ENCODE results near the gene XXYLT1.

XXYLT1 gene

GRCh38 chr3:195153130-195153529, 117.8 kb downstream of the XXYLT1 start:
- Histone ChIP-seq H3K9me2 (replicated peaks; ENCODE audit: control insufficient read depth, low read length) (no peaks in the 10 kb centered on the region), H3K36me3 (ENCODE audit: control insufficient read depth, low read length) (peaks cover 17% of the 10 kb centered on the region), H3K4me2 (ENCODE audit: low read length) (peak overlapping the region; percentile 80; the same call in 1 of the 2 replicates), H3K9me3 (ENCODE audit: control insufficient read depth, insufficient read depth, low read length) (no peaks in the 10 kb centered on the region), H3F3A (ENCODE audit: control insufficient read depth, insufficient read depth) (peaks cover 53% of the 10 kb centered on the region), H4K20me1 (ENCODE audit: control insufficient read depth, insufficient read depth, low read depth, low read length) (no peaks in the 10 kb centered on the region), H3K4me1 (ENCODE audit: control insufficient read depth, low read length) (peaks cover 96% of the 10 kb centered on the region), H3K79me2 (ENCODE audit: control insufficient read depth, low read length) (peaks cover 29% of the 10 kb centered on the region), H3K27me3 (ENCODE audit: control insufficient read depth, low read length) (no peaks in the 10 kb centered on the region), H3K27ac (ENCODE audit: low read depth, low read length) (peak overlapping the region; percentile 98), H3K4me3 (ENCODE audit: low read length) (no peak overlapping the region)
- TF ChIP-seq EZH2phosphoT487 (IDR thresholded peaks at IDR 0.05; ENCODE audit: borderline replicate concordance, low read length) = no peak
- no peak for TF ChIP-seq CTCF (IDR thresholded peaks at IDR 0.05; ENCODE audit: low read depth, low read length, poor library complexity, severe bottlenecking)

GRCh38 chr3:195151866-195152541, 119.0 kb downstream of the XXYLT1 start:
- no peaks in the 10 kb centered on the region for H3K9me3 ChIP-seq (ENCODE audit: control insufficient read depth, insufficient read depth, low read length)
- H3K4me3 ChIP-seq (ENCODE audit: low read length) = no peak overlapping the region
- 0 out of 2 replicates have a peak overlapping the region, but pooled peaks have one; percentile 98 for H3K27ac ChIP-seq (ENCODE audit: low read depth, low read length)
- H4K20me1 ChIP-seq (ENCODE audit: control insufficient read depth, insufficient read depth, low read depth, low read length) = no peaks in the 10 kb centered on the region
- peaks cover 44% of the 10 kb centered on the region for H3F3A ChIP-seq (ENCODE audit: control insufficient read depth, insufficient read depth)
- H3K4me1 ChIP-seq (ENCODE audit: control insufficient read depth, low read length) = peaks cover 96% of the 10 kb centered on the region
- H3K79me2 ChIP-seq (ENCODE audit: control insufficient read depth, low read length) = peaks cover 29% of the 10 kb centered on the region
- no peak overlapping the region for H3K4me2 ChIP-seq (ENCODE audit: low read length)
- no peaks in the 10 kb centered on the region for H3K9me2 ChIP-seq (replicated peaks; ENCODE audit: control insufficient read depth, low read length)
- H3K27me3 ChIP-seq (ENCODE audit: control insufficient read depth, low read length) = no peaks in the 10 kb centered on the region
- peaks cover 17% of the 10 kb centered on the region for H3K36me3 ChIP-seq (ENCODE audit: control insufficient read depth, low read length)
- no peak for TF ChIP-seq CTCF (IDR thresholded peaks at IDR 0.05; ENCODE audit: low read depth, low read length, poor library complexity, severe bottlenecking)
- TF ChIP-seq EZH2phosphoT487 (IDR thresholded peaks at IDR 0.05; ENCODE audit: borderline replicate concordance, low read length) = no peak

- H3K79me2 ChIP-seq (ENCODE audit: control insufficient read depth, low read length) = peaks cover 27% of the 10 kb centered on the region
- peaks cover 17% of the 10 kb centered on the region for H3K36me3 ChIP-seq (ENCODE audit: control insufficient read depth, low read length)
- no peaks in the 10 kb centered on the region for H4K20me1 ChIP-seq (ENCODE audit: control insufficient read depth, insufficient read depth, low read depth, low read length)
- H3K27me3 ChIP-seq (ENCODE audit: control insufficient read depth, low read length) = no peaks in the 10 kb centered on the region
- H3K4me1 ChIP-seq (ENCODE audit: control insufficient read depth, low read length) = peaks cover 94% of the 10 kb centered on the region
- peaks cover 44% of the 10 kb centered on the region for H3F3A ChIP-seq (ENCODE audit: control insufficient read depth, insufficient read depth)
- no peak overlapping the region; the same call in 1 of the 2 replicates for H3K4me2 ChIP-seq (ENCODE audit: low read length)
- no peaks in the 10 kb centered on the region for H3K9me2 ChIP-seq (replicated peaks; ENCODE audit: control insufficient read depth, low read length)
- TF ChIP-seq EZH2phosphoT487 (IDR thresholded peaks at IDR 0.05; ENCODE audit: borderline replicate concordance, low read length) (no peak), CTCF (IDR thresholded peaks at IDR 0.05; ENCODE audit: low read depth, low read length, poor library complexity, severe bottlenecking) (no peak)
- H3K4me3 ChIP-seq (ENCODE audit: low read length) = no peak overlapping the region
- H3K27ac ChIP-seq (ENCODE audit: low read depth, low read length) = no peak overlapping the region
- H3K9me3 ChIP-seq (ENCODE audit: control insufficient read depth, insufficient read depth, low read length) = no peaks in the 10 kb centered on the region
Observed at GRCh38 chr3:195151402-195151801, 119.6 kb downstream of the XXYLT1 start.

Measured in DOHH2 (cell line).